ENCODE results near the gene IL20RB.

Gene IL20RB, protein sequence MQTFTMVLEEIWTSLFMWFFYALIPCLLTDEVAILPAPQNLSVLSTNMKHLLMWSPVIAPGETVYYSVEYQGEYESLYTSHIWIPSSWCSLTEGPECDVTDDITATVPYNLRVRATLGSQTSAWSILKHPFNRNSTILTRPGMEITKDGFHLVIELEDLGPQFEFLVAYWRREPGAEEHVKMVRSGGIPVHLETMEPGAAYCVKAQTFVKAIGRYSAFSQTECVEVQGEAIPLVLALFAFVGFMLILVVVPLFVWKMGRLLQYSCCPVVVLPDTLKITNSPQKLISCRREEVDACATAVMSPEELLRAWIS

DNA sequence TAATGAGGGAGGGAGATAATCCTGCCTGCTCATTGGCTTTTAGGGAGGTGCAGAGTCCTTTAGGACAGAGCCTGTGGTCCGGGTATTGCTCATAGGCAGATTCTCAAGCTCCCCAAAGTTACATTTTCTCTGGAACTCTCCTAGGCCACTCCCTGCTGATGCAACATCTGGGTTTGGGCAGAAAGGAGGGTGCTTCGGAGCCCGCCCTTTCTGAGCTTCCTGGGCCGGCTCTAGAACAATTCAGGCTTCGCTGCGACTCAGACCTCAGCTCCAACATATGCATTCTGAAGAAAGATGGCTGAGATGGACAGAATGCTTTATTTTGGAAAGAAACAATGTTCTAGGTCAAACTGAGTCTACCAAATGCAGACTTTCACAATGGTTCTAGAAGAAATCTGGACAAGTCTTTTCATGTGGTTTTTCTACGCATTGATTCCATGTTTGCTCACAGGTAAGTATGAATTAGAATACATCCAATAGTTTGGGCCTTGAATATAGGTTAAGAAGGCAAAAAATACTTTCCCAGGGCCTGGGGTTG, at the start of gene IL20RB:
Gene IL20RB, plus strand, starts transcription at position 233 of the 538 bp plus-strand sequence. Its CDS starts 131 bp downstream, at position 364.
- in situ Hi-C loops (cut with HindIII; ENCODE audit: low sequenced_read_pairs): no loop called here

DNA sequence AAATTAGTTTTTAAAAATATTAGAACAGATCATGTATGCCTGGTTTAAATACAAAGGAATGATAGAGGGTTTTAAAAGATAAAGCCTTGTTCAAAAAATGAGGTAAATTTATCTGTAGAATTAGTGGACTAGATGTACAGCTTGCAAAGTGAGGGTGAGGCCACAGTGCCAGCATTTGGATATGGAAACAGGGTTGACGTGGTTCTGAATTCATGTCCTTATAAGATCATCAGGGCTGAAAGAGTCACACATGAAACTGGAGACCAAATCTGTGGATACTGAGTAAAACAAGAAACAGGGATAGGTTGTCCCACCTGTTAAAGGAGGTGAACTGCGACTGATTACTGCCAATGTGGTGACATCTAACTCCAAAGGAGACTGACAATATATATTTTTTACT, 49.5 kb upstream of the IL20RB start:
- in situ Hi-C loops (cut with HindIII; ENCODE audit: low sequenced_read_pairs): no loop called here

DNA sequence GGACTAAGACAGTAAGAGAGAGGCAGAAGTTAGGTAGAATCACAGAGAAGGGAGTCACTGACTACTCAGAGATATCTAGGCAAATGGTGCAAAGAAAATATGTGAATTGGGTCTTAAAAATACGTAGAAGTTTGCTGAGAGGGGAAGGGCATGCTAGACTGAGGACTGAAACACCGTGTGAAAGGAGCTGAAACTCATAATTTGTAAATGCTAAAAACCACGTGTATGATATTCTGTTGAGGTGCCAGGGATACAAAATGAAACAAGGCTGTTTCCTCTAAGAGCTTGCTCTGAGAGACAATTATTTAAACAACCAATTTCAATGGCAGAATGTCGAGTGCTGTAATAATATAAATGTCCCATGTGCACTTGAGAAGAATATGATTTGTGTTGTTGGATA, 48.6 kb upstream of the IL20RB start:
- in situ Hi-C loops (cut with HindIII; ENCODE audit: low sequenced_read_pairs): no loop called here

DNA sequence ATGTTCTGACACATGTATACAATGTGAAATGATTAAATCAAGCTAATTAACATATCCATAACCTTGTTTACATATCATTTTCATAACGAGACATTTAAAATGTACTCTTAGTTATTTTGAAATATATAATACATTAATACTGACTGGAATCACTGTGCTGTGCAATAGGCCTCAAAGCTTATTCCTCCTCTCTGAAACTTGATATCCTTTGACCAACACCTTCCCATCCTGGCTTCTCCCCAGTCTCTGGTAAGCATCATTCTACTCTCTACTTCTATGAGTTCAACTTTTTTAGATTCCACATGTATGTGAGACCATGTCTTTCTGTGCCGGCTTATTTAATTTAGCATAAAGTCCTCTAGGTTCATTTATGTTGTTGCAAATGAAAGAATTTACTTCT, 47.1 kb upstream of the IL20RB start:
- in situ Hi-C loops (cut with HindIII; ENCODE audit: low sequenced_read_pairs): no loop called here

DNA sequence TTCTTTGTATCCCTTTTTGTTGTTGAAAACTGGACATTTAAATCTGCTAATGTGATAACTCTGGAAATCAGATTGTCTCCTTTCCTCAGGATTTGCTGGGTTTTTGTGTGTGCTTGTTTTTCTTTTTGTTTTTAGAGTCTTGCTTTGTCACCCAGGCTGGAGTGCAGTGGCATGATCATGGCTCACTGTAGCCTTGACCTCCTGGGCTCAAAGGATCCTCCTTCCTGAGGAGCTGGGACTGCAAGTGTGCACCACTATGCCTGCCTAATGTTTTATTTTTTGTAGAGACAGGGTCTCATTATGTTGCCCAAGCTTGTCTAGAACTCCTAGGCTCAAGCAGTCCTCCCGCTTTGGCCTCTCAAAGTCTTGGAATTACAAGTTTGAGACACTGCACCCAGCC, 44.6 kb upstream of the IL20RB start:
- in situ Hi-C loops (cut with HindIII; ENCODE audit: low sequenced_read_pairs): no loop called here

DNA sequence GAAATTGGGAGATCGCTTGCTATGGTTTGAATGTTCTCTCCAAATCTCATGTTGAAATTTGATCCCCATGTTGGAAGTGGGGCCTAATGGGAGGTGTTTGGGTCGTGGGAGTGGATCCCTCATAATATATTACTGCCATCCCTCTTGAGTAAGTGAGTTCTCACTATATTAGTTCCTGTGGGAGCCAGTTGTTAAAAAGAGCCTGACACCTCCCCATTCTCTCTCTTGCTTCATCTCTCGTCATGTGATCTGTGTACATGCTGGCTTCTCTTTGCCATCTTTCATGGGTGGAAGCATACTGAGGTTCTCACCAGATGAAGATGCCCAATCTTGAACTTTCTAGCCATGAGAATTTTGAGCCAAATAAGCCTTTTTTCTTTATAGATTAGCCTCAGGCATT, 43.0 kb upstream of the IL20RB start:
- in situ Hi-C loops (cut with HindIII; ENCODE audit: low sequenced_read_pairs): no loop called here

DNA sequence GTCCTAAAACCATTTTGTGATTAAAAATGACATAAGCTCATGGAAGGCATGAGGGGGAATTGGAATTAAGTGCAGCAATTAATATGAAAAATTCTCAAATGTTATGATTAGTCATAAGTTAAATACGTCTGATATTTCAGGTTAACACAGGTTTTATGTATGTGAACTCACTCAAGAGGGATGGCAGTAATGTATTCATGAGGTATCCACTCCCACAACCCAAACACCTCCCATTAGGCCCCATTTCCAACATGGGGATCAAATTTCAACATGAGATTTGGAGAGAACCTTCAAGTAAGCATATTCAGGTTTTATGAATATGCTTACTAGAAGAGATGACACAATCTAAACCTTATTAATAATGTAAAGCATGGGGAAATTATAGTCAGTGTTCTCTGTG, 41.6 kb upstream of the IL20RB start:
- in situ Hi-C loops (cut with HindIII; ENCODE audit: low sequenced_read_pairs): no loop called here

DNA sequence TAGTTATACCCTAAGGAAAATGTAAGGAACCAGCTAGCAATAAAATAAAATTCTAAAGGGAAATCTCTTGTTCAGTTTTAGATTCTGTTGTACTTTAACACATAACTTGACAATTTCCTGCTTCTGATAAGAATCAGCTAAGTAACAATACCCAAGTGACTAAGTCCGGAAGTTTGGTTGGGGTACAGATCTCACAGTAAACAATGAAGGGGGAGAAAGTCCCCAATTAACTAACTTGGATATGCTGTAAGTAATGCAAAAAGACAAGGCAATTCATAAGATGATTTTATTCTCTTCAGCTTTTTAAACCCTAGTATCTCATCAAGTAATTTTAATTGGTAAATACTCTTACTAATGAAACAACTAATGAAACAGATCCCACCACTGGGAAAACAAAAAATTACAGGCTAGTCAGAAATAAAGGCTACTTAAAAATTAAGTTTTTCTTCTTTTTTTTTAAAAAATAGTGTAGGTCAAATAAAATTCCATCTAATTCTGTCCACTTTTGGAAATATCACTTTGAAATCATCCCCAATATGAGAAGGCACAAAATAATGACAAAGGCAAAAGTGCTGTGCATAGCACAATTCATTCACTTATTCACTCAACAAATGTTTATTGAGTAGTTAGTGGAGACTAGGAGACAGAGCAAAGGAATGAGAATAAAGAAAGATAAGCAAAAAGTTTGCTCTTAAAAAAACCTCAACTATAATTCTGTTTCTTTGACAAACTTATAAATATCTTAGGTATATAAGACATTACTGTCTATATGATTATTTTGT, 37.8 kb upstream of the IL20RB start:
- in situ Hi-C loops (cut with HindIII; ENCODE audit: low sequenced_read_pairs): no loop called here

DNA sequence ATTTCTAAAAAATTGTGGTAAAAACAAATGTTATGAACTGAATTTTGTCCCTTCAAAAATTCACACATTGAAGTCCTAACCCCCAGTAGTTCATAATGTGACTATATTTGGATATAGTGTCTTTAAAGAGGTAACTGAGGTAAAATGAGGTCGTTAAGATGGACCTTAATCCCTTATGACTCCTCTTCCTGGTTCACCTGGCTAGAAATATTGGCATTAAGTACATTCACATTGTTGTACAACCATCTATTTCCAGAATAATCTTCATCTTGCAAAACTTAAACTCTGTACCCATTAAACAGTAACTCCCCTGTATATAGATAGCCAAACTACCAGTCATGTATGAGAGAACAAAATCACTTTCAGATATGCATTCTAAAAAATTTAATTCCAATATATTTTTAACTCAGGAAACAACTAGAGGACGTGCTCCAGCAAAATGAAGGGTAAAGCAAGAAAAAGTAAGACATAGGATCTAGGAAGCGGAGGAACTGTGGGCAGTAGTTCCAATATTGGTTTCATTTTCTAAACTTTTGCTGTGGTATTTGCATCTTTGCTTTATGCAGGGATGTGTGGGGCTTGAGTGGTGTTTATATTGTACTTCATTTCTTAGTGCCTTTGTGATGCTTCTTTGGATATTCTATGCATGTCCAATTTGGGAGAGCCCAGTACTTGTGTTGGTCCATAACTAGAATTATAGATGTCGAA, 36.7 kb upstream of the IL20RB start:
- in situ Hi-C loops (cut with HindIII; ENCODE audit: low sequenced_read_pairs): no loop called here

DNA sequence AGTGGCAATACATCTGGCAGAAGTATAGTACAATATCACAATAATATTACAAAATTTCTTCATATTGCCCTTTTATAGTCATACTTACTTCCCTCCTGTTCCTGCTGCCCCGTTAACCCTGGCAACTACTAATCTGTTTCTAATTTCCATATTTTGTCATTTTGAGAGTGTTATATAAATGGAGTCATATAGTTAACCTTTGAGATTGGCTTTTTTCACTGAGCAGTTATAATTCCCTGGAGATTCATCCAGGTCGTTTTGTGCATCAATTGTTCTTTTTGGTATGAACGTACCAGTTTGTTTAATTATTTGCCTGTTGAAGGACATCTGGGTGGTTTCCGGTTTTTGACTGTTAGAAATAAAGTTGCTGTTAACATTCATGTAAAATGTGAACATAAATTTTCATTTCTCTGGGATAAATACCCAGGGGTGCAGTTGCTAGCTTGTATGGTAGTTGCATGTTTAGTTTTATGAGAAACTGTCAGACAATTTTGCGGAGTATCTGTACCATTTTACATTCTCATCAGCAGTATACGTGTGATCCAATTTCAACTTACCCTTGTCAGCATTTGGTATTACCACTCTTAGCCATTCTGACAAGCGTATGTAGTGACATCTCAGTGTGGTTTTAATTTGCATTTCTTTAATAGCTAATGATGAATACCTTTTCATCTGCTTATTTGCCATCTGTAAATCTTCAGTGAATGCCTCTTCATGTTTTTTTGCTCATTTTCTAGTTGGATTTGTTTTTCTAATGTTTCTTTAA, 32.2 kb upstream of the IL20RB start:
- in situ Hi-C loops (cut with HindIII; ENCODE audit: low sequenced_read_pairs): no loop called here

DNA sequence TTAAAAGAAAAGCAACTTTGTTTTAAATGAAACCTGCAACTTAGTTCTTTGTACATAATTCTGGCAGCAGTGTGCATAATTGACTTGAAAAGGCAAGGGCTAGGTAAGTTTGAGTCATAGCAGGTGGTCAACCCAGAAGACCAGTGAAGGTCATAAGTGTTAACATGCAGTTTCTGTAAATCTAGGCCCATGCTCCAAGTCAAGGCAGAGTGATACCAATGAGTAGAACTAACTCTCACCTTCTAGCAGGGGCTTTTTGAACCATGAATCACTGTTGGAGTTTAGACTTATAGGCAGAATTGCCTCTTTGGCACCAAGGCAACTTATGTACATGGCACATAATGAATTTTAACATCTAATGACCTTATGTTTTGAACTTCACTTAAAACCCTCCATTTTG, 29.5 kb upstream of the IL20RB start:
- in situ Hi-C loops (cut with HindIII; ENCODE audit: low sequenced_read_pairs): no loop called here

DNA sequence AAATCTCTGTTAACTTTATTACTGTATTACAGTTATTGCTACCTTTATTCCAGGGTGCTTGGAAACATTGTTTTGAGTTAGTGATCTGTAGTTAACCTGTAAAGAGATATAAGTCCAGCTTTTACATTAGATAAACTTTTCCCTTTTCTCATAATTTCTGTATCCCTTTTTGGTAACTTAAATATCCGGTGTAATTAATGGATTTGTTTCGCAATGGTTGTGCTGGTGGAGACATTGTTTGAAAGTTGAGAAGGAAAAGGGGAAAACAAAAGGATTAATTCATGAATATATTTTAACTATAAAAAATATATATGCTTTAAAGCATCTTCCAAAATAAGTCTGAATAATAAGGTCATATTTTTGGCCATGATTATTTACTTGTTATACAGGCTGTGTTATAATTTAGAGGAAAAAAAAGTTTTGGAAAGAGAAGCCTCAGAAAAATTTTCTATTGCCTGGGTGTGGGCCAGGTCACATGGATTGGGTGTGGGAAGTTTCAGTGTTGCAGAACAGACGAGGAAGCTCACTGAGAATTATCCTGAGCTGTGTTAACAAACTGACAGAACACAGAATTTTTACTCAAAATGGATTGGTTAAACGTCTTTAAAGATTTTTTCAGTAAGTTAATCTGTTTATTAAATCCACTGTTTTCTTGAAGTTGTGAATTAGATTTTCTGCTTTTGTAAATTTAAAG, 27.7 kb upstream of the IL20RB start:
- in situ Hi-C loops (cut with HindIII; ENCODE audit: low sequenced_read_pairs): no loop called here

DNA sequence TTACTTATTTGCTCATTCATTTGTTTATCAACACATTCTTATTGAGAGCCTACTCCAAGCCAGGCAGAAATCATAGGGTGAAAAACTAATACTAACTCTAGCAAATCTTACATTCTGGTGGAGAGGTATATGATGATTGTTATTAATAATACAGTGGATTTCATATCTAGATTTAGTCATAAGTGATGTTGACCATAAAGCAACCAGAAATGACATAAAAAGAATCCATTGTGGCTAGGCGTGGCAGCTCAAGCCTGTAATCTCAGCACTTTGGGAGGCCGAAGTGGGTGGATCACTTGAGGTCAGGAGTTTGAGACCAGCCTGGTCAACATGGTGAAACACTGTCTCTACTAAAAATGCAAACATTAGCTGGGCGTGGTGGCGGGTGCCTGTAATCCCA, 26.2 kb upstream of the IL20RB start:
- in situ Hi-C loops (cut with HindIII; ENCODE audit: low sequenced_read_pairs): no loop called here

DNA sequence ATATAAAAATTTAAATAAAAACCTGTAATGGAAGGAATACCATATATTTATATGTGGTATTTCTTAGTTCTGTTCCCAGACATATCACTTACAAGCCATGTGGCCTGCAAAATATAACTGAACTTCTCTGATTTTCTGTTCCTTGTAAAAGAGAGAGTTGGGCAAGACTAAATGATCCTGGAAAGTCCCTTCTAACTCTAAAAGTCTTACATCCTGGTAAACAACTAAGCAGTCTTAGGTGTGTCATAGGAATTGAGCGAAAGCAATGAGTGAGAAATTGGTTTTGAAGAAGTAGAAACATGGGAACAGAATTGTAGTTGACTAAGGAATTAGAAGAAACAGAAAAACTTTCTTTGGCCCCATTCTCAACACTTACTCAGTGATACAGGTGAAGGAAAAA, 25.3 kb upstream of the IL20RB start:
- in situ Hi-C loops (cut with HindIII; ENCODE audit: low sequenced_read_pairs): no loop called here

DNA sequence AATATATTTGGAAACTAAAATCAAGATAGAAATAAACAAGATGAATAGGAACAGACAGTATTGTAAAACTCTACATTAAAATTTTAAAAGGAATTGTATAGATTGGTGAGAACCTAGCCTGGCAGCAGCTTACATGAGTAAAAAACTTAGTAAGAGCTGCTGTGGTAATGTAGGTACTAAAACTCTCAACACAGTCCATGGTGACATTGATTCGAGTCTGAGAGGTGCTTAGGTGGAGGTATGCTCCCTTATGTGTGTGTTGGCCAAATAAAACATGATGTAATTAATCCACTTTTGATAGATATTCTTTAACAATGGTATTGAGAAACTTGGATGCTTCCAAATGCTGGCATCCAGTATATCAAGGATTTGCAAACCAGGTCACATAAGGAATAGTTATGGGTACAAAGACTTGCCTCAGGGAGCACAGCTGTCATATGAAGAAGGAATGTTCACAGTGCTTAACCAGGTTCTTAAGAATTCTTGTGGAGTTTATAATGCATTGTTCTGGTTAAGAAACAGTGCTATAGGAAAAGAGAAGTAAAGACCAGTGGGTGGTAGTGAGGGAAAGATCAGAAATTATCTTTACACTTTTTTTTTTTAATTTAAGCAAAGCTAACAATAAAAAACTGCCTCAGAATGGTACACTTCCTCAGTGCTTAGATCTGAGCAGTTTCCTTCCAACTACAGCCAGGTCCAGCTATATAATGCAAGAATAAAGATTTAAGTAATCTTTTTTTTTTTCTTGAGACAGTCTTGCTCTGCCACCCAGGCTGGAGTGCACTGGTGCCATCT, 24.6 kb upstream of the IL20RB start:
- in situ Hi-C loops (cut with HindIII; ENCODE audit: low sequenced_read_pairs): no loop called here

DNA sequence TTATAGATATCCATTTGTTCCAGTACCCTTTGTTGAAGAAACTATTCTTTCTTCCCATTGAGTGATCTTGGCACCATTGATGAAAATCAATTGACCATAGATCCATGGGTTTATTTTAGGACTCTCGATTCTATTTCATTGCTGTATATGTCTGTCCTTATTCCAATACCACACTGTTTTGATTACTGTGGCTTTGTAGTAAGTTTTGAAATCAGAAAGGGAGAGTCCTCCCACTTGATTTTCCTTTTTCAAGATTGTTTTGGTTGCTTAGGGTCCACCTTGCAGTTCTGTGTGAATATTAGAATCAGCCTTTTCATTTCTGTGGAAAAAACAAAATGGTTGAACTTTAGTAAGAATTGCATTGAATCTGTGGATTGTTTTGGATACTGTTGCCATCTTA, 20.6 kb upstream of the IL20RB start:
- in situ Hi-C loops (cut with HindIII; ENCODE audit: low sequenced_read_pairs): no loop called here

DNA sequence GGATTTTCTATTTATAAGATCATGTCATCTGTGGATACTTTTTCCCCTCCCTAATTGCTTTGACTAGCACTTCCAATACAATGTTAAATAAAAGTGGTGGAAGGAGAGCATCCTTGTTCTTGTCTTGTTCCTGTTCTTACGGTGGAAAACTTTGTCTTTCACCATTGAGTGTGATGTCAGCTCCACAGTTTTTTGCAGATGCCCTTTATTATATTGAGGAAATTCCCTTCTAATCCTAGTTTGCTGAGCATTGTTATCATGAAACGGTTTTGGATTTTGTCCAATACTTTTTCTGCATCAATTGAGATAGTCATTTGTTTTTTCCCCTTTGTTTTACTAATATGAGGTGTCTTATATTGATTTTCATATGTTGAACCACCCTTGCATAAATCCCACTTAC, 19.9 kb upstream of the IL20RB start:
- in situ Hi-C loops (cut with HindIII; ENCODE audit: low sequenced_read_pairs): no loop called here

DNA sequence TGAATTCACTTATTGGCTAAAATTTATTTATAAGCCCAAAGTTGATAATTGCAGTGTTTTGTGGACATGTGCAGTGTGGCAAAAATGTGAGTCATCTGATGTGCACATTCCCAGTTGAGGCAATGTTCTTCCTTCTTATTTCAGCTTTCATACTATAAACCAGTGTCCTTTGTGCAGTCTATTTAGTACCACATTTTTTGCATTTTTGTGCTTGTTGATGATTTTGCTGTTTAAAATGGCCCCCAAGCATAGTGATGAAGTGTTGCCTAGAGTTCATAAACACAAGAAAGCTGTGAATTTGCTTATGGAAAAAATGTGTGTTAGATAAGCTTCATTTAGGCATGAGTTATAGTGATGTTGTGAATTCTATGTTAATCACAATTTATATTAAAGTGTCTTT, 19.4 kb upstream of the IL20RB start:
- in situ Hi-C loops (cut with HindIII; ENCODE audit: low sequenced_read_pairs): no loop called here

DNA sequence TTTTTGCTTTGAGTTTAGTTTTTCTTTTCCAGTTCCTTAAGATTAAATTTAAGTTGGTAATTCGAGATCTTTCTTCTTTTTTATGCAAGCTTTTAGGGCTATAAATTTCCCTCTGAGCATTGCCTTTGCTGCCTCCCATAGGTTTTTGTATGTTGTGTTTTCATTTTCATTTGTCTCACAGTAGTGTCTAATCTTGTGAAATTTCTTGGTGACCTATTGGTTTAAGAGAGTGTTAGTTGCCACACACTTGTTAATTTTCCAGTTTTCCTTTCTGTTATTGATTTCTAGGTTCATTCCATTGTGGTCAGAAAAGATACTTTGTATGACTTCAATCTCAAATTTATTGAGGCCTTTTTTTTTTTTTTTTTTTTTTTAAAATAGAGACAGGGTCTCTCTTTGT, 18.3 kb upstream of the IL20RB start:
- in situ Hi-C loops (cut with HindIII; ENCODE audit: low sequenced_read_pairs): no loop called here

DNA sequence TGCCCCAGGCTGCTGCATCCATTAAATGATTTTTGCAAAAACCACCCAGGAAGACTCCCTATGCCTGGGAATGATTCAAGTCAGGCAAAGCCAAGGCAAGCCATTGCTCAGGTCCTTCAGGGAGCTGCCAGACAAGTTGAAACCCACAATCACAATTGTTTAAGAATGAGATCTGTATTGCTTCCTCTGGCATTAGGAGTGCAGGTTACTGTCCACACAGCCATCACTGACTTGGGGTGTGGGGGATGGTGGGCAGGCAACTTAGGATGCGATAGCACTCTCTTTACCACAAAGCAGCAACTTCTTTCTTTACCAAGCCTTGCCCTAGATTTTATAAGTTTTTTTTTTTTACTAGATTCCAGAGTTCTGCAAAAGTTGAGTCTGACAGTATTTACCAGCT, 15.0 kb upstream of the IL20RB start:
- in situ Hi-C loops (cut with HindIII; ENCODE audit: low sequenced_read_pairs): no loop called here
